Loucy (cell line): ENCODE results near the gene NFATC4.

Experiments used
- H2AFZ ChIP-seq: fragments of 200-600 bp; sonication (generic); 2 replicates; pipeline ENCODE4 v1.6.0; 2016; ENCODE audit warnings: antibody characterized with exemption, mild to moderate bottlenecking, low read length, moderate library complexity
- H3F3A ChIP-seq: fragments of 200-600 bp; 2 replicates; pipeline ENCODE4 v1.6.0; 2016; ENCODE audit warnings: antibody characterized with exemption, low read depth, mild to moderate bottlenecking
- H3K27me3 ChIP-seq: fragments of 200-600 bp; sonication (generic); 2 replicates; pipeline ENCODE4 v1.6.1; 2014; ENCODE audit warnings: low read length, mild to moderate bottlenecking; ENCODE audit not compliant: insufficient read depth, poor library complexity, severe bottlenecking
- H3K36me3 ChIP-seq: fragments of 200-600 bp; sonication (generic); 2 replicates; pipeline ENCODE4 v1.6.1; 2016; ENCODE audit warnings: low read length; ENCODE audit not compliant: insufficient read depth
- H3K4me1 ChIP-seq: fragments of 200-600 bp; sonication (generic); 2 replicates; pipeline ENCODE4 v1.5.1; 2014; ENCODE audit warnings: low read length, mild to moderate bottlenecking; ENCODE audit not compliant: insufficient read depth, poor library complexity, severe bottlenecking
- H3K4me2 ChIP-seq: fragments of 200-600 bp; sonication (generic); 2 replicates; pipeline ENCODE4 v1.6.0; 2014; ENCODE audit warnings: antibody characterized with exemption, low read length, low read depth, mild to moderate bottlenecking; ENCODE audit not compliant: poor library complexity, severe bottlenecking
- H3K4me3 ChIP-seq: fragments of 200-600 bp; sonication (generic); 2 replicates; pipeline ENCODE4 v1.5.1; 2014; ENCODE audit warnings: low read length, mild to moderate bottlenecking, mixed read lengths; ENCODE audit not compliant: poor library complexity, severe bottlenecking
- H3K79me2 ChIP-seq: fragments of 200-600 bp; sonication (generic); 2 replicates; pipeline ENCODE4 v1.6.1; 2014; ENCODE audit warnings: low read length; ENCODE audit not compliant: insufficient read depth
- H3K9ac ChIP-seq: fragments of 200-600 bp; sonication (generic); 2 replicates; pipeline ENCODE4 v1.6.0; 2014; ENCODE audit warnings: mild to moderate bottlenecking, low read depth, low read length, moderate library complexity; ENCODE audit not compliant: poor library complexity, severe bottlenecking
- H3K9me2 ChIP-seq: fragments of 200-600 bp; sonication (generic); replicated peaks from 2 replicates; pipeline ENCODE4 v1.6.1; 2016; ENCODE audit warnings: low read depth, low read length, mixed read lengths
- H3K9me3 ChIP-seq: fragments of 200-600 bp; sonication (generic); 2 replicates; pipeline ENCODE4 v1.6.1; 2014; ENCODE audit warnings: mild to moderate bottlenecking, antibody characterized with exemption, low read length, low read depth; ENCODE audit not compliant: insufficient read depth
- H4K20me1 ChIP-seq: fragments of 200-600 bp; sonication (generic); 2 replicates; pipeline ENCODE4 v1.6.0; 2014; ENCODE audit warnings: antibody characterized with exemption, low read length, mild to moderate bottlenecking; ENCODE audit not compliant: insufficient read depth, poor library complexity, severe bottlenecking
- CTCF ChIP-seq: fragments of 200-600 bp; sonication (generic); conservative IDR thresholded peaks from 2 replicates; pipeline ENCODE4 v1.5.1; 2014; ENCODE audit warnings: mild to moderate bottlenecking, antibody characterized with exemption, low read length
- EZH2phosphoT487 ChIP-seq: fragments of 200-600 bp; IDR thresholded peaks from 2 replicates; pipeline ENCODE4 v1.6.1; 2018; ENCODE audit warnings: antibody characterized with exemption, mild to moderate bottlenecking, moderate library complexity, borderline replicate concordance

NFATC4 gene

GRCh38 chr14:24411443-24412389, 43.7 kb downstream of the NFATC4 start:
- H3K36me3 ChIP-seq = peaks cover 35% of the 10 kb centered on the region; the same call in 1 of the 2 replicates
- no peak overlapping the region for H2AFZ ChIP-seq
- no peaks in the 10 kb centered on the region for H3K27me3 ChIP-seq
- H3K9me2 ChIP-seq = no peaks in the 10 kb centered on the region
- H3K9me3 ChIP-seq = no peaks in the 10 kb centered on the region
- no peaks in the 10 kb centered on the region for H3F3A ChIP-seq
- H3K4me1 ChIP-seq = peaks cover 3% of the 10 kb centered on the region
- TF ChIP-seq EZH2phosphoT487 = no peak
- TF ChIP-seq CTCF = peak; percentile 83
- no peak overlapping the region for H3K9ac ChIP-seq
- no peaks in the 10 kb centered on the region for H3K79me2 ChIP-seq
- H3K4me3 ChIP-seq = no peak overlapping the region
- no peak overlapping the region for H3K4me2 ChIP-seq
- H4K20me1 ChIP-seq = no peaks in the 10 kb centered on the region

- no peaks in the 10 kb centered on the region for H3K27me3 ChIP-seq
- TF ChIP-seq EZH2phosphoT487 (no peak), CTCF (no peak)
- H3K9ac ChIP-seq = no peak overlapping the region
- H3K79me2 ChIP-seq = no peaks in the 10 kb centered on the region
- no peak overlapping the region for H3K4me2 ChIP-seq
- H4K20me1 ChIP-seq = no peaks in the 10 kb centered on the region
- no peaks in the 10 kb centered on the region for H3K9me2 ChIP-seq
- no peaks in the 10 kb centered on the region for H3F3A ChIP-seq
- no peak overlapping the region for H2AFZ ChIP-seq
- no peak overlapping the region for H3K4me3 ChIP-seq
- H3K9me3 ChIP-seq = no peaks in the 10 kb centered on the region
- H3K36me3 ChIP-seq = peaks cover 25% of the 10 kb centered on the region; the same call in 1 of the 2 replicates
- H3K4me1 ChIP-seq = no peaks in the 10 kb centered on the region
Measured at GRCh38 chr14:24414077-24414476, 46.1 kb downstream of the NFATC4 start.

- H3K27me3 ChIP-seq = no peaks in the 10 kb centered on the region
- no peak overlapping the region for H2AFZ ChIP-seq
- no peaks in the 10 kb centered on the region for H3K79me2 ChIP-seq
- H3K4me2 ChIP-seq = no peak overlapping the region
- H3K9me2 ChIP-seq = no peaks in the 10 kb centered on the region
- TF ChIP-seq EZH2phosphoT487 (no peak), CTCF (no peak)
- H4K20me1 ChIP-seq = no peaks in the 10 kb centered on the region
- no peaks in the 10 kb centered on the region for H3K9me3 ChIP-seq
- H3K4me1 ChIP-seq = no peaks in the 10 kb centered on the region
- no peak overlapping the region for H3K9ac ChIP-seq
- peaks cover 20% of the 10 kb centered on the region; the same call in 1 of the 2 replicates for H3K36me3 ChIP-seq
- H3F3A ChIP-seq = no peaks in the 10 kb centered on the region
- H3K4me3 ChIP-seq = no peak overlapping the region
Measured at GRCh38 chr14:24414732-24415420, 46.9 kb downstream of the NFATC4 start.
